Heart left ventricle (tissue), 16 donors: ENCODE measurements around the gene CD59. TPM values are rescaled to one million over a fixed set of nuclear protein-coding genes. Genes with fewer than 3 reads are reported as not detected.

Experiments used
- ATAC-seq, 4 donors: fragments of 200-7000 bp; cut with Tn5 transposase; one replicate each; pipeline ENCODE4 v1.9.1; 2020 to 2022; ENCODE audit warnings: moderate library complexity in 4 of 4, mild to moderate bottlenecking in 3 of 4, moderate number of reproducible peaks in 1 of 4
- DNase-seq, 5 donors: peaks; one replicate each; pipeline ENCODE4 v3.0.0-alpha.2; 2020
- H3K27ac ChIP-seq, 12 donors: fragments of 200-600 bp; sonication (generic) in 4 of 12; one replicate each; pipeline versions ENCODE4 v1.5.0 to v1.8.0; 2016 to 2022; ENCODE audit warnings: mild to moderate bottlenecking in 2 of 12
- H3K27me3 ChIP-seq, 9 donors: fragments of 200-600 bp; sonication (generic) in 2 of 9; one replicate each; pipeline versions ENCODE4 v1.5.1 to v1.8.0; 2016 to 2022; ENCODE audit warnings: mild to moderate bottlenecking in 3 of 9
- H3K36me3 ChIP-seq, 9 donors: fragments of 200-600 bp; sonication (generic) in 2 of 9; one replicate each; pipeline versions ENCODE4 v1.5.0 to v1.8.0; 2018 to 2022; ENCODE audit warnings: mild to moderate bottlenecking in 2 of 9
- H3K4me1 ChIP-seq, 12 donors: fragments of 200-600 bp; sonication (generic) in 4 of 12; one replicate each; pipeline versions ENCODE4 v1.5.0 to v1.8.0; 2016 to 2022; ENCODE audit warnings: mild to moderate bottlenecking in 3 of 12
- H3K4me3 ChIP-seq, 12 donors: fragments of 200-600 bp; sonication (generic) in 4 of 12; one replicate each; pipeline versions ENCODE4 v1.5.0 to v1.8.0; 2017 to 2022; ENCODE audit warnings: mild to moderate bottlenecking in 9 of 12, moderate library complexity in 4 of 12
- H3K9me3 ChIP-seq, 12 donors: fragments of 200-600 bp; sonication (generic) in 4 of 12; one replicate each; pipeline versions ENCODE4 v1.5.0 to v1.8.0; 2016 to 2022; ENCODE audit warnings: mild to moderate bottlenecking in 1 of 12
- CTCF ChIP-seq, 12 donors: fragments of 200-600 bp; sonication (generic) in 4 of 12; IDR thresholded peaks; one replicate each; pipeline versions ENCODE4 v1.5.0 to v1.8.0; 2018 to 2022; ENCODE audit warnings: antibody characterized with exemption in 12 of 12, mild to moderate bottlenecking in 5 of 12
- POLR2A ChIP-seq, 2 donors: fragments of 450-650 bp; IDR thresholded peaks; one replicate each; pipeline ENCODE4 v1.6.1; 2017; ENCODE audit warnings: antibody characterized with exemption in 2 of 2, mild to moderate bottlenecking in 2 of 2, moderate library complexity in 2 of 2
- WGBS, 4 donors: extraction: QIAGEN DNeasy Blood & Tissue Kit in 2 of 4; methylation state at CpG; one replicate each; pipeline versions ENCODE4 v1.1.5 to v1.1.7; 2013 to 2018; 5-methylcytosine and 5-hydroxymethylcytosine counted together
- intact Hi-C, 10 donors: fragments of 100-400 bp; cut with DNase I; formaldehyde crosslinking; loops; one replicate each; pipeline versions ENCODE4 v1.11.1 to v1.14.2; 2022
- polyA plus RNA-seq, 2 donors: library from polyadenylated mRNA; stranded (reverse); fragments of 200-250 nt; gene quantifications; one replicate each; pipeline ENCODE4 v1.2.3, GENCODE V29; 2013
- total RNA-seq, 9 donors: library from RNA; depleted of rRNA in 2 of 9; stranded (reverse); fragments of >200 nt in 2 of 9; fragmentation: NEBNext Ultra II Directional in 3 of 9; extraction: Animal tissue kit (Norgen Biotek cat#: 25700) in 3 of 9; gene quantifications; one replicate each; pipeline versions ENCODE4 v1.1.0 to v1.2.4, GENCODE V29; 2016 to 2023
- donor health status: ischemic (EF 13 %, LVEDD 7.1; RV severe dilation, severe dysfunction).
- donor health status: healthy with polysubstance abuse.
- donor health status: DM: no; HTN: yes; CAD: no.
- donor health status: DM: no; HTN: no; CAD: no.
- donor health status: ischemic (EF 25% LVEDD 6.9; RV normal size, moderate dysfunction).
- donor health status: ischemic (EF 25% LVEDD 5.7; RV mildly dilated, moderate dysfunction).
- donor health status: healthy.
- donor health status: DM: yes; HTN: yes; CAD: no.
- donor health status: ischemic (EF 35%, LVEDD 5.7; RV mildly dilated, moderate dysfunction).
- donor health status: nonischemic (EF 11% LVEDD 7.7; RV severe dilation, severe dysfunction).
- donor health status: DM: yes; HTN: yes; CAD: no.
- donor health status: PGD.
- donor health status: ischemic (EF 29% LVEDD 5.4; RV normal size, mild dysfunction).
- donor health status: nonischemic (EF 23%, LVEDD 6.1; RV moderate dilation, normal function).

Gene CD59
- total and polyA plus RNA-seq, 11 donors = 133 to 1,434 (median 930) TPM

DNA sequence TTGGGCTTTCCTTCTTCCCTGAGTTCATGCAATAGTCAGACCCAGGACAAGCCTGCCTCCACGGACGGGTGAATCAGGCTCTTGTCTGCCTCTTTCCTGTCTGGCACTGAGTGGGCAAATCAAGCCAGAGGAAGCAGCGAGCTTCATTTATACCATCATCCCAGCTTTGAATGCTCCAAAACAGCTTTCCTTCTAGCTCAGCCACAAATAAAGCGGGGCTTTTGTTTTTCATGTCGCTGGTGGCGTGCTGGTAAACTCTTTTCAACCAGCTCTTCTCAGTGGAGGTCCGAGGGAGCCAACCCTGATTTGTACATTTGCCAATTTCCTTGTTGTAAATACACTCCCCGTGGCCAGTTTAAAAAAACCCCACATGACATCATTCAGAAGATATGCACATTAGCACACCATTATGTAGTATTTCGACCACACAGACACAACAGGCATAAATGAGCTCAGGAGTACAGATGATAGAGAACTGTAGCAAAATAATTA, 44.2 kb downstream of the CD59 start:
- Histone ChIP-seq H3K4me3 (peak overlapping the region in 5 of 12 donors; percentile 2 to 28 (median 21)), H3K9me3 (peaks cover 0 to 6% (median 0%) of the 10 kb centered on the region in 12 donors), H3K4me1 (peaks cover 15 to 82% (median 59%) of the 10 kb centered on the region in 12 donors), H3K27me3 (no peaks in the 10 kb centered on the region), H3K27ac (peak overlapping the region; percentile 73 to 97 (median 86)), H3K36me3 (no peaks in the 10 kb centered on the region)
- peak in 4 of 5 donors; percentile 51 to 83 (median 67) for DNase-seq
- TF ChIP-seq POLR2A (IDR thresholded peaks at IDR 0.05) (peak in 1 of 2 donors; percentile 9), CTCF (IDR thresholded peaks at IDR 0.05) (no peak)
- intact Hi-C loops = loop anchor here in 4 of 10 donors (5.0 to 10.0 kb wide), 5 partner anchors 50 to 530 kb away; partner anchors contain the start of genes HIPK3 (in 2 of the 4) and CSTF3 (in 1 of the 4)
- peak; percentile 39 to 69 (median 55) for ATAC-seq
- 11 to 21% (median 16%) methylated on average over 9 of the region's 9 CpGs for WGBS, 4 donors

- Histone ChIP-seq H3K4me3 (peak overlapping the region in 1 of 12 donors; percentile 28), H3K4me1 (peaks cover 13 to 75% (median 58%) of the 10 kb centered on the region in 12 donors), H3K9me3 (peaks cover 0 to 8% (median 0%) of the 10 kb centered on the region in 12 donors), H3K27me3 (no peaks in the 10 kb centered on the region), H3K36me3 (no peaks in the 10 kb centered on the region), H3K27ac (peak overlapping the region; percentile 73 to 97 (median 86))
- TF ChIP-seq POLR2A (IDR thresholded peaks at IDR 0.05) (no peak), CTCF (IDR thresholded peaks at IDR 0.05) (no peak)
- DNase-seq (no peak), ATAC-seq (peak in 2 of 4 donors; percentile 16 to 25)
- intact Hi-C loops = loop anchor here in 6 of 10 donors (1.0 to 10.0 kb wide), 8 partner anchors 9 to 530 kb away; partner anchors contain the start of genes CD59 (in 2 of the 6), CSTF3 (in 2 of the 6), HIPK3 (in 2 of the 6) and C11orf91 (in 1 of the 6)
- WGBS, 4 donors = 54 to 70% (median 63%) methylated on average over 6 of the region's 6 CpGs
Measured at GRCh38 chr11:33691066-33691864, 45.0 kb downstream of the CD59 start.

GRCh38 chr11:33690290-33691065, 45.7 kb downstream of the CD59 start:
- peaks cover 13 to 69% (median 55%) of the 10 kb centered on the region in 12 donors for H3K4me1 ChIP-seq

More at GRCh38 chr11:33690290-33691065, 45.7 kb downstream of the CD59 start:
- intact Hi-C loops = loop anchor here in 6 of 10 donors (1.0 to 10.0 kb wide), 9 partner anchors 10 to 530 kb away; partner anchors contain the start of genes HIPK3 (in 3 of the 6), CD59 (in 2 of the 6), CSTF3 (in 2 of the 6) and C11orf91 (in 1 of the 6)
- Histone ChIP-seq H3K36me3 (no peaks in the 10 kb centered on the region), H3K9me3 (peaks cover 0 to 8% (median 0%) of the 10 kb centered on the region in 12 donors), H3K4me3 (no peak overlapping the region), H3K27ac (peak overlapping the region; percentile 73 to 97 (median 86)), H3K27me3 (no peaks in the 10 kb centered on the region)
- peak in 4 of 5 donors; percentile 72 to 88 (median 74) for DNase-seq
- no peak for TF ChIP-seq POLR2A (IDR thresholded peaks at IDR 0.05)
- TF ChIP-seq CTCF (IDR thresholded peaks at IDR 0.05) = no peak
- ATAC-seq = peak; percentile 82 to 94 (median 88)
- WGBS, 4 donors = 46 to 64% (median 51%) methylated on average over 8 of the region's 8 CpGs
